Epithelial cell of esophagus (primary cell): ENCODE results near the gene FOLR3.
A peak's percentile ranks its signal among the peaks of the same experiment; 100 is the strongest.

Source experiments
- DNase-seq: peaks from one replicate; pipeline ENCODE4 v3.0.0; 2010; ENCODE audit warnings: low read depth
- H3K4me3 ChIP-seq: 2 replicates; pipeline ENCODE4 v1.5.1; 2011; ENCODE audit warnings: mild to moderate bottlenecking, low read length, control low read depth
- CTCF ChIP-seq: IDR thresholded peaks from 2 replicates; pipeline ENCODE4 v1.5.1; 2011; ENCODE audit warnings: low read depth, mild to moderate bottlenecking, low read length, control low read depth, inconsistent platforms; ENCODE audit not compliant: insufficient read depth; ENCODE audit errors: missing control alignments

Gene FOLR3

GRCh38 chr11:72112978-72113808, 22.3 kb upstream of the FOLR3 start:
- peak overlapping the region; percentile 88 for H3K4me3 ChIP-seq
- peak; percentile 85 for DNase-seq

GRCh38 chr11:72114570-72114969, 21.0 kb upstream of the FOLR3 start:
- DNase-seq: peak; percentile 87
- TF ChIP-seq CTCF: no peak
- H3K4me3 ChIP-seq: no peak overlapping the region

More at GRCh38 chr11:72112978-72113808, 22.3 kb upstream of the FOLR3 start:
- TF ChIP-seq CTCF: no peak

GRCh38 chr11:72116019-72116755, 19.3 kb upstream of the FOLR3 start:
- no peak overlapping the region for H3K4me3 ChIP-seq
- DNase-seq: peak; percentile 48
- TF ChIP-seq CTCF: no peak

- H3K4me3 ChIP-seq: no peak overlapping the region
- no peak for TF ChIP-seq CTCF
- DNase-seq: no peak
These were observed 16.3 kb upstream of the FOLR3 start for GRCh38 chr11:72119198-72119597.

GRCh38 chr11:72120930-72121329, 14.6 kb upstream of the FOLR3 start:
- no peak overlapping the region for H3K4me3 ChIP-seq
- DNase-seq: no peak
- no peak for TF ChIP-seq CTCF

GRCh38 chr11:72122607-72123006, 12.9 kb upstream of the FOLR3 start:
- no peak for DNase-seq
- TF ChIP-seq CTCF: no peak
- H3K4me3 ChIP-seq: no peak overlapping the region
